K562 (cell line): ENCODE measurements around the gene CABP4. TPM values are rescaled to one million over a fixed set of nuclear protein-coding genes. Genes with fewer than 3 reads are reported as not detected.

ENCODE experiments used
- ARID4B ChIP-seq: sonication (generic); formaldehyde crosslinking; IDR thresholded peaks from 2 replicates; pipeline ENCODE4 v1.8.0; 2022; ENCODE audit warnings: mild to moderate bottlenecking, missing genetic modification reagents
- ARNT ChIP-seq, 2 experiments: fragments of 450-650 bp; IDR thresholded peaks; 2 replicates each; pipeline ENCODE4 v1.6.1; 2016; ENCODE audit warnings: mild to moderate bottlenecking in 1 of 2
- CHD2 ChIP-seq: IDR thresholded peaks from 2 replicates; pipeline ENCODE4 v1.6.1; 2011; ENCODE audit warnings: low read depth, low read length
- ELF4 ChIP-seq: fragments of 450-650 bp; formaldehyde crosslinking; IDR thresholded peaks from 2 replicates; pipeline ENCODE4 v1.4.0; 2022; ENCODE audit warnings: missing genetic modification characterization
- GABPB1 ChIP-seq: sonication (generic); formaldehyde crosslinking; IDR thresholded peaks from 2 replicates; pipeline ENCODE4 v1.8.0; 2022; ENCODE audit warnings: mild to moderate bottlenecking, missing genetic modification reagents
- HCFC1 ChIP-seq: IDR thresholded peaks from 2 replicates; pipeline ENCODE4 v1.6.1; 2012; ENCODE audit warnings: low read depth, low read length, improper control_type of control experiment
- LCOR ChIP-seq: sonication (generic); formaldehyde crosslinking; IDR thresholded peaks from 2 replicates; pipeline ENCODE4 v1.8.0; 2022; ENCODE audit warnings: mild to moderate bottlenecking, missing genetic modification reagents
- RB1 ChIP-seq: fragments of 450-650 bp; IDR thresholded peaks from 2 replicates; pipeline ENCODE4 v1.6.1; 2017; ENCODE audit warnings: low read depth, mild to moderate bottlenecking
- RBM25 ChIP-seq: fragments of 200-400 bp; formaldehyde crosslinking; IDR thresholded peaks from 2 replicates; pipeline ENCODE4 v1.6.1; 2018; ENCODE audit warnings: low read length, low read depth, moderate library complexity; ENCODE audit not compliant: severe bottlenecking
- RERE ChIP-seq: sonication (generic); formaldehyde crosslinking; IDR thresholded peaks from 2 replicates; pipeline ENCODE4 v1.8.0; 2023; ENCODE audit warnings: missing genetic modification reagents, mild to moderate bottlenecking, borderline replicate concordance
- SMAD2 ChIP-seq: fragments of 150-350 bp; IDR thresholded peaks from 2 replicates; pipeline ENCODE4 v1.6.1; 2014; ENCODE audit warnings: low read depth, mild to moderate bottlenecking, low read length
- TAF1 ChIP-seq: IDR thresholded peaks from 2 replicates; pipeline ENCODE4 v1.6.1; 2011; ENCODE audit warnings: mild to moderate bottlenecking, low read length, moderate library complexity; ENCODE audit not compliant: insufficient read depth, control insufficient read depth, severe bottlenecking; ENCODE audit errors: extremely low read depth
- ZNF232 ChIP-seq: sonication (generic); formaldehyde crosslinking; IDR thresholded peaks from 2 replicates; pipeline ENCODE4 v1.8.0; 2022; ENCODE audit warnings: mild to moderate bottlenecking, missing genetic modification reagents
- ZNF398 ChIP-seq: fragments of 250-450 bp; sonication (Bioruptor Pico); IDR thresholded peaks from 2 replicates; pipeline ENCODE4 v1.8.0; 2021; ENCODE audit warnings: moderate library complexity, mild to moderate bottlenecking, inconsistent platforms
- polyA plus RNA-seq, 8 experiments: library from polyadenylated mRNA; depleted of rRNA in 4 of 8; stranded (reverse) in 5 of 8; unstranded in 3 of 8; fragments of >200 nt; fragmentation: Nextera tagmentation in 2 of 8; fragmentation: Illumina TruSeq in 1 of 8; extraction: Ambion mirVana in 2 of 8; extraction: Trizol in 1 of 8; gene quantifications; 2 replicates each; pipeline versions ENCODE4 v1.2.1 to v1.2.3, GENCODE V29; 2011 to 2014; ENCODE audit warnings: inconsistent platforms in 1 of 8, missing spikeins in 1 of 8
- total RNA-seq, 7 experiments: library from RNA; depleted of rRNA in 6 of 7; stranded (reverse); fragments of >200 nt in 6 of 7; fragmentation: Illumina TruSeq in 2 of 7; extraction: Trizol in 2 of 7; gene quantifications; 2 replicates each; pipeline versions ENCODE4 v1.2.1 to v1.2.3, GENCODE V29; 2011 to 2021; ENCODE audit warnings: low replicate concordance in 1 of 7

CABP4 gene
- total and polyA plus RNA-seq, 9 of the 15 experiments (the other 6 are each of a cell fraction or from before 2014, with no cell fraction given), result 0.11 TPM; not detected in 8

GRCh38 chr11:67482827-67483798 lies 28.0 kb downstream of the CABP4 start, which contains the start of gene AIP (continued):
- TF ChIP-seq RBM25, result peak; percentile 29
- TF ChIP-seq ELF4 (CRISPR knock-in tag), result peak; percentile 24; the same call in 1 of the 2 replicates
- TF ChIP-seq LCOR (CRISPR knock-in tag), result peak; percentile 100
- TF ChIP-seq CHD2, result peak; percentile 72
- no peak for TF ChIP-seq SMAD2
- TF ChIP-seq ARNT (IDR thresholded peaks at IDR 0.05), result peak; percentile 12 to 52; a peak in 1 of 4 replicates
- peak; percentile 91 for TF ChIP-seq GABPB1 (CRISPR knock-in tag)
- peak; percentile 95; the same call in 1 of the 2 replicates for TF ChIP-seq RERE
- peak; percentile 98 for TF ChIP-seq ARID4B
- TF ChIP-seq HCFC1, result peak; percentile 85
- peak; percentile 89 for TF ChIP-seq TAF1
- peak; percentile 97 for TF ChIP-seq ZNF232 (CRISPR knock-in tag)
- TF ChIP-seq RB1, result no peak; the same call in 1 of the 2 replicates
- TF ChIP-seq ZNF398, result no peak
